AG09319 (cell line): ENCODE data around the gene PTH1R.

Experiments
- DNase-seq: peaks from one replicate; pipeline ENCODE4 v3.0.0-alpha.2; 2010; ENCODE audit warnings: low read depth; ENCODE audit errors: extremely low read depth
- CTCF ChIP-seq: IDR thresholded peaks from 2 replicates; pipeline ENCODE4 v1.5.1; 2011; ENCODE audit warnings: low read depth, mild to moderate bottlenecking, inconsistent platforms, low read length, moderate library complexity

PTH1R gene

GRCh38 chr3:46897031-46897430 lies 19.5 kb downstream of the PTH1R start:
- no peak for DNase-seq
- TF ChIP-seq CTCF = no peak

GRCh38 chr3:46897829-46898320 lies 20.4 kb downstream of the PTH1R start:
- no peak for DNase-seq

GRCh38 chr3:46898321-46899150 lies 21.0 kb downstream of the PTH1R start:
- DNase-seq = no peak
- TF ChIP-seq CTCF = no peak

More at GRCh38 chr3:46897829-46898320, 20.4 kb downstream of the PTH1R start:
- TF ChIP-seq CTCF = no peak

- no peak for TF ChIP-seq CTCF
- no peak for DNase-seq
These were observed 21.9 kb downstream of the PTH1R start for GRCh38 chr3:46899151-46900006.

- TF ChIP-seq CTCF = no peak
- no peak for DNase-seq
These were observed 22.4 kb downstream of the PTH1R start for GRCh38 chr3:46900007-46900292.

- no peak for DNase-seq
- no peak for TF ChIP-seq CTCF
These were observed 22.8 kb downstream of the PTH1R start for GRCh38 chr3:46900356-46900755.

- no peak for DNase-seq
- no peak for TF ChIP-seq CTCF
These were observed 23.5 kb downstream of the PTH1R start for GRCh38 chr3:46901061-46901460.
